AG09319 (cell line): ENCODE results near the gene CTBP2.

Source experiments
- DNase-seq: peaks from one replicate; pipeline ENCODE4 v3.0.0-alpha.2; 2010; ENCODE audit warnings: low read depth; ENCODE audit errors: extremely low read depth
- TF ChIP-seq, protein P1 (sequence below): IDR thresholded peaks from 2 replicates; pipeline ENCODE4 v1.5.1; 2011; ENCODE audit warnings: low read depth, mild to moderate bottlenecking, inconsistent platforms, low read length, moderate library complexity

Gene CTBP2

DNA sequence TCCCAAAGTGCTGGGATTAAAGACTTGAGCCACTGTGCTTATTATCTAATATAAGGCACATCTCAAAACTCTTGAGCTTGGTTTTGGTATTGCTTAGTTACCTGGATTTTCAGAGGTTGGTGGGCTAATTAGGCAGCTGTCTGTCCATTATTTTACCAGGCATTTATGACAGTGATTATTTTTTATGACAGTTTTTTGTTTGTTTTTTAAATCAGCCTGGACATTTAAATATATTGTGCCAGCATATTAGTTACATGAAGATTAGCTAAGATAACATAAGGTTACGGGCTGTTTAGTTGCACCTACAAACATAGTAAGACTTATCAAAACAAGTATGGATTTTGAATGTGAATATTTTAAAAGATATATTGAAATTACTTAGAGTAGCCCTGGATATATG, 221.1 kb downstream of the CTBP2 start:
- no peak for DNase-seq
- TF ChIP-seq, protein P1, sequence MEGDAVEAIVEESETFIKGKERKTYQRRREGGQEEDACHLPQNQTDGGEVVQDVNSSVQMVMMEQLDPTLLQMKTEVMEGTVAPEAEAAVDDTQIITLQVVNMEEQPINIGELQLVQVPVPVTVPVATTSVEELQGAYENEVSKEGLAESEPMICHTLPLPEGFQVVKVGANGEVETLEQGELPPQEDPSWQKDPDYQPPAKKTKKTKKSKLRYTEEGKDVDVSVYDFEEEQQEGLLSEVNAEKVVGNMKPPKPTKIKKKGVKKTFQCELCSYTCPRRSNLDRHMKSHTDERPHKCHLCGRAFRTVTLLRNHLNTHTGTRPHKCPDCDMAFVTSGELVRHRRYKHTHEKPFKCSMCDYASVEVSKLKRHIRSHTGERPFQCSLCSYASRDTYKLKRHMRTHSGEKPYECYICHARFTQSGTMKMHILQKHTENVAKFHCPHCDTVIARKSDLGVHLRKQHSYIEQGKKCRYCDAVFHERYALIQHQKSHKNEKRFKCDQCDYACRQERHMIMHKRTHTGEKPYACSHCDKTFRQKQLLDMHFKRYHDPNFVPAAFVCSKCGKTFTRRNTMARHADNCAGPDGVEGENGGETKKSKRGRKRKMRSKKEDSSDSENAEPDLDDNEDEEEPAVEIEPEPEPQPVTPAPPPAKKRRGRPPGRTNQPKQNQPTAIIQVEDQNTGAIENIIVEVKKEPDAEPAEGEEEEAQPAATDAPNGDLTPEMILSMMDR = no peak

DNA sequence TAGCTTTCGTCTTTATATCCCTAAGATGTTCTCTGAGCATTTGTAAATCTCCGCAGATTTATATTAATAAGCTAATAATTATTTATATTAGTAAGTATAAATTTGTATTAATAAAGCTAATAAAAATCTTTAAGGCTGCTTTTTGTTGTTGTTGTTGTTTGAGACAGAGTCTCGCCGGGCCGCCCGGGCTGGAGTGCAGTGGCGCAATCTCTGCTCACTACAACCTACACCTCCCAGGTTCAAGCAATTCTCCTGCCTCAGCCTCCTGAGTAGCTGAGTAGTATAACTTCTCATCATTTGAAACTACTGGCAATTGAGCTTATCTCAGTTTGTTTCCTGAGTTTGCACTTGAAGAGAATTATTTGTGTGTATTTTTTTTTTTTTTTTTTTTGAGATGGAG, 223.6 kb downstream of the CTBP2 start:
- TF ChIP-seq, protein P1 = no peak

GRCh38 chr10:124935946-124936345, 224.4 kb downstream of the CTBP2 start:
- DNase-seq = no peak
- TF ChIP-seq, protein P1 = no peak

More for the DNA sequence above, 223.6 kb downstream of the CTBP2 start:
- DNase-seq = no peak
